ENCODE results near the gene RNLS.

DNA sequence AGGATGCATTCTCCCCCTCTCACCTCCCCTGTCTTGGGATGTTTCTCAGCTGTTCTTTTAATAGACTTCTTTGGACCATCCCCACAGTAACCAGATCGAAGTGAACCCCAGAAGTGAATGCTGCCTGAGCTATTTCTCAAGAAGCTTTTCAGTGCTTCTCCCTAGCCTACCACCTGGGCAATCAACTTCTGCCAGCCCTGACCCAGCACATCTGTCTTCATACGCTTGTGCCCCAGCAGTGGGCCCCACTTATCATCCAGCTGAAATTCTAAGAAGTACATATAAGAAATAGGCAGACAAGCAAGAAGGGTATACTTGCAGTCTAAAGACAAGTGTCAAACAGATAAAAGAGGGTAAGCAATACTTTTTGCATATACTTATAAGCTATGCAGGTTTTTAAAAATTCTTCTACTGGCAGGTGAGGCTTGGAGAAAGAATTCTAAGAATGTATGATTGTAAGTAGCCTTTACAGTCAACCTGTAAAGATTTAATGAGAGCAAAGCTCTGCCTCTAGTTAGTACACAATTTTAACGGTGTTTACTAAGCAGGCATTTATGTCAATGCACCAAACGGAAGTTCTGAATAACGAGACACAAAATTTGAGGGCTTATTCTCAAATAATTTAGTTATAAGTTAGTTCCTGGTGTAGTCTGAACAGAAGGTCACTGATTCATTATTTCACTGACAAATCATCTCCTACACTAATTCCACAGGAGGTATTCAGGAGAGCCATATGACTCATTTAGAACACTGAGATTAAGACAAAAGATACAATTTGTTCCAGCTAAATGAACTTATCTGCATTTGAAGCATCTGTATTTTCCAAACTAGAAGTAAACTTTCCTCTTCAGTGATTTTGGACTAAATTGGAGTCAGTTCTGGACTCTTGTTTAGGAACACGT is 83.3 kb downstream of the RNLS start:
- TF ChIP-seq, protein P1, sequence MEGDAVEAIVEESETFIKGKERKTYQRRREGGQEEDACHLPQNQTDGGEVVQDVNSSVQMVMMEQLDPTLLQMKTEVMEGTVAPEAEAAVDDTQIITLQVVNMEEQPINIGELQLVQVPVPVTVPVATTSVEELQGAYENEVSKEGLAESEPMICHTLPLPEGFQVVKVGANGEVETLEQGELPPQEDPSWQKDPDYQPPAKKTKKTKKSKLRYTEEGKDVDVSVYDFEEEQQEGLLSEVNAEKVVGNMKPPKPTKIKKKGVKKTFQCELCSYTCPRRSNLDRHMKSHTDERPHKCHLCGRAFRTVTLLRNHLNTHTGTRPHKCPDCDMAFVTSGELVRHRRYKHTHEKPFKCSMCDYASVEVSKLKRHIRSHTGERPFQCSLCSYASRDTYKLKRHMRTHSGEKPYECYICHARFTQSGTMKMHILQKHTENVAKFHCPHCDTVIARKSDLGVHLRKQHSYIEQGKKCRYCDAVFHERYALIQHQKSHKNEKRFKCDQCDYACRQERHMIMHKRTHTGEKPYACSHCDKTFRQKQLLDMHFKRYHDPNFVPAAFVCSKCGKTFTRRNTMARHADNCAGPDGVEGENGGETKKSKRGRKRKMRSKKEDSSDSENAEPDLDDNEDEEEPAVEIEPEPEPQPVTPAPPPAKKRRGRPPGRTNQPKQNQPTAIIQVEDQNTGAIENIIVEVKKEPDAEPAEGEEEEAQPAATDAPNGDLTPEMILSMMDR (IDR thresholded peaks at IDR 0.05) = no peak
- TF ChIP-seq EP300 (IDR thresholded peaks at IDR 0.05) = no peak

Measured in tibial nerve (tissue), 4 donors.